Activated T-helper 1 cell treated with Interleukin-2 at 50 U/mL for 16 hours (primary cell): ENCODE measurements around the gene DPH1.
"Not testable (repeated sequence)": the region's sequence is repeated elsewhere in the genome, so short reads cannot be mapped to it uniquely, and the experiment has no call there.

ENCODE experiments used
- DNase-seq: peaks from one replicate; pipeline ENCODE4 v3.0.0-alpha.2; 2020; ENCODE audit warnings: low read depth

The DPH1 gene

GRCh38 chr17:2008332-2009126, 21.4 kb upstream of the DPH1 start:
- no peak for DNase-seq

DNA sequence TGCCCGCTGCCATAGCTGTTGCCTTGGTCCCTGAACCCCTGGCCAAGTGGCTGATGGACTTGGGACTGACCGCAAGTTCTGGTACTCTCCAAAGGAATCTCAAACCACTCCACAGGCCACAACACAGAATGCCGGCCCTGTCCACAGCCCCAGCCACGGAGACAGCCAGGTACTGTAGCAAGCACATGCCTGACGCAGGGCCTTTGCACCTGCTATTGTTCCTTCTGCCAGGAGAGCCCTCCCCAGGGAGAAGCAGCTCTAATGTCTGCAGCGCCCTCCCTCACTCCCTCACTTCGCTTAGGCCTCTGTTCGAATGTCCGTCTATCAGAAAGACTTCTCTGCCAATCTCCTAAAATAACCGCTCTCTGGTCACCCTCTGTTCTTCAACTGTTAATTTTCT, 20.2 kb upstream of the DPH1 start:
- no peak for DNase-seq

- DNase-seq: no peak
Measured at GRCh38 chr17:2011411-2012371, 18.3 kb upstream of the DPH1 start.

DNA sequence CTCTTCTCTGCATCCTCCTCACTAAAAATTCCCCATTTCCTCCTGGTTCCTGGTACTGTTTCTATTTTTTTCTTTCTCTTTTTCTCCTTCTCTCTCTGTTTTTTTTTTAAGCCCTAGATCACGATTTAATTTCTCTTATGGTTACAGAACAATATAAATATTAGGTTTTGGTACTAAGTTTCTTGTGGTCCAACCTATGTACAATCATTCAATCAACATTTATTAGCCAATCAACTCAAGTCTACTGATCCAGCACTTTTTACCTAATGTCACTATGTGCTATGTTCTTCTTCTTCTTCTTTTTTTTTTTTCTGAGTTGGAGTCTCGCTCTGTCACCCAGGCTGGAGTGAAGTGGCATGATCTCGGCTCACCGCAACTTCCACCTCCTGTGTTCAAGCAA, 17.5 kb upstream of the DPH1 start:
- DNase-seq: no peak

GRCh38 chr17:2013220-2013993, 16.5 kb upstream of the DPH1 start:
- not testable (repeated sequence) for DNase-seq

- no peak for DNase-seq
Measured at GRCh38 chr17:2013994-2014317, 16.0 kb upstream of the DPH1 start.

DNA sequence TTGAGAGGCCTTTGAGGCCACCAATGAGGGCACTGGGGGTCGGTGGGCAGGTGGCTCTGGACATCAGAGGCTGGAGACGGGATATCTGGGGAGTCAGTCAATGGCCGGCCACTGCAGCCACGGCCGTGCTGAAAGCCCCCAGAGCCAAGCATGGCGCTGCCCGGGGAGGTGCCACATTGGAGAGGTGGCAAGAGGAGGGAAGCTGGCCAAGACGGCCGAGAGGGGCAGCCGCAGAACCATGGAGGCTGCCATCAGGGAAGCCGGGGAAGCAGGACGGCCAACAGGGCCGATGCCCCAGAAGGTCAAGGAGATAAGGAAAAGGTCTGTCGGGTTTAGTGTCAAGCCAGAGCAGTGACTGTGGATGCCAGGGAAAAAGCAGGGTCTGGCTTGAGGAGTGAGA, 14.6 kb upstream of the DPH1 start:
- no peak for DNase-seq

DNA sequence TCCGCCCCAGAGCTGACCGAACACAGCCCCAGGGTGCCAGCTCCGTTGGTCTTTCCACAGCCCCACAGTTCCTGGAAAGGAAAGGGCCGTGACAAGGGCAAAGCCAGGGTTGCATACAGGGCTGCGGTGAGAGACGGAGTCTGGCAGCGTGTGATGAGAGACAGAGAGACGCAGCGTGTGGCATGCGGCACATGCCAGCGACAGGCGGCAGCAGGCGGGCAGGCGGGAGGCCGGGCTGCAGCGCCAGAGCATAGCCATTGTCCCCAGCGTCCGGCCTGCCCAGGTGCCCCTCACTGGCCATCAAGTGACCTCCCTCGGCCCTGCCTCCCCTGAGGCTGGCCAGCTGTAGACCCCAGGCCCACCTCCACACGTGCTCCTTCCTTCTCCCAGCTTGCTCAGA, 13.5 kb upstream of the DPH1 start:
- no peak for DNase-seq

- DNase-seq: no peak
Measured at GRCh38 chr17:2017274-2017941, 12.5 kb upstream of the DPH1 start.

GRCh38 chr17:2018716-2019510, 11.0 kb upstream of the DPH1 start:
- DNase-seq: no peak

DNA sequence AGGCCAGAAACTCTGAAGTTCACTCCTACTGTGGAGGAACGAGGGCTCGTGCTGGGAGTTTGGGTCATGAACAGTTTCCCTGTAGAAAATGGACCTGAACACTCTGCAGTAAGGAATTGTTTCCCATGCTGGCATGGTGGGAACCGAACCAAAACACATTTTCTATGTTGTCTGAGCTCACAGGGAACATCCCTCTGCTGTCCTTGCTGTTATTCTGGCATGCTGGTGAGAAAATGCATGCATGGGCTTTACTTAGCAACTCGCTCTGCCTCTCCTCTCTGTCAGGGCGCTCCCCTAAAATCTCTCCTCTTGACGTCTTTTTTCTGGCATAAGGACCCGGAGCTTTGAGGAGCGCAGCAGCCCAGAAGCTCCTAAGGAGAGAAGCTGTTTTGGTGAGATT, 10.2 kb upstream of the DPH1 start:
- no peak for DNase-seq

- DNase-seq: no peak
Measured at GRCh38 chr17:2020721-2021120, 9.2 kb upstream of the DPH1 start.

DNA sequence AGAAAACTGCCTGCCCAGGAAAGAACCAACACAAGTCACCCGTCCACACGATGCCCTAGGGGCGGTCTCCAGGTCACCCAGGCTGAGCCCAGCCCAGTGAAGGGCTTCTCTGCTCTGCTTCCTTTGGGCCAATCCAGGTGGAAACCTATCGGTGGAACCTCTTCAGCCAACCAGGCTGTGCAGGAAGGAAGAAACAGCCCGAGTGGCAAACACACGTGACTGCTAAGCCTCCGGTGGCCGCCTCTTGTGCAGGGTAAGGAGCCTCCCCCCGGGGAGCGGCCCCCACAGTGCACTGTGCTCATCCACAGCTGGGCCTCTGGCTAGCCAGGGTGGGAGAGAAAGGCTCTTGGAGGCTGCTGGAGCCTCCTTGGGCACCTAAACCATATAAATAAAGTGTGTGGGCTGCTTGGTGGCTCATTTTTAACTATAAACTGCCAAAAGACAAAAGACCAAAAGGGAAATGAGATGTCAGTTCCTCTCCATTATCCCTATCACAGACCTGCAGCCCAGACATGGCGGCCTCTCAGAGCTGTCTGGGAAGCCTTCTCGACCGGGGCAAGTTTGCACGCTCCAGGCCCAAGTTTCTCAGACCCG, 7.2 kb upstream of the DPH1 start:
- no peak for DNase-seq

- DNase-seq: no peak
Measured at GRCh38 chr17:2023256-2023655, 6.7 kb upstream of the DPH1 start.

DNA sequence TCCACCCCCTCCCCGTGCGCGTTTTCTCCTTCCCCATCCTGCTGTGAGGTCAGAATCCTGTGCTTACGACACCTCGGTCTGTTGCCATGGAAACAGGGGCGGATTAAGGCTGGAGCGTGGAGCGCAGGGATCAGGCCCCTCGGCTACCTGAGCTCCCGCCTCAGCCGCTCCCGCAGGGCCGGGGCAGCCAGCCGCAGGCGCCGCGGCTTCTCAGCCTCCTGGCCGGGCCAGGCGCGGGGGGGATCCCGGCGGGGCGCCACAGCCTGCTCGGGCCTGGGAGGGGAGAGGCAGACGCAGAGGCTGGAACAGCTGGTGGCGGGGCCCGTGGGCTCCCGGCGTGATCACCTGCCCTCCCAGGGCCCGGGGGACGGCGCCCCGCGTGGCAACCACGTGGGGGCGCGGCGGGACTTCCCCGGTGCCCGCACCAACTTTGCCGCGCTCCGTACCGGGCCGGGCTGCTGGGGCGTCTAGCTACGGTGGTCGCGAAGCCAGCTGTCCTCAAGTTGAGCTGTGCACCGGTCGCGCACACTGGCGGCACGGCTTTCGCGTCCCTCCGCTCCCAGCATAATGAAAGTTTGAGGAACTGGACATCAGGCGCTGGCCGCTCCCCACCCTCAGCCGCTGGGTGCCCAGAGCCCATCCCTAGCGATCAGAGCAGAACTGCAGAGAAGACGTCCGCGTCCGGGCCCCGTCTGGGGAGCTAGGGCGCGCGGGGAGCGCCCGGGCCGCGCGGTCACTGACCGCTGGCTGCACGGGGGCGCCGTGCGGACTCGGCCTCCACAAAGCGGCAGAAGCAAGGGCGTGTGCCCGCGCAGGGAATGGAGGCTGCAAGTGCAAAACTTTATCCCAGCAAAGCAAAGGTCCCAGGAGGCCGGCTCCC, 6.0 kb upstream of the DPH1 start:
- no peak for DNase-seq

DNA sequence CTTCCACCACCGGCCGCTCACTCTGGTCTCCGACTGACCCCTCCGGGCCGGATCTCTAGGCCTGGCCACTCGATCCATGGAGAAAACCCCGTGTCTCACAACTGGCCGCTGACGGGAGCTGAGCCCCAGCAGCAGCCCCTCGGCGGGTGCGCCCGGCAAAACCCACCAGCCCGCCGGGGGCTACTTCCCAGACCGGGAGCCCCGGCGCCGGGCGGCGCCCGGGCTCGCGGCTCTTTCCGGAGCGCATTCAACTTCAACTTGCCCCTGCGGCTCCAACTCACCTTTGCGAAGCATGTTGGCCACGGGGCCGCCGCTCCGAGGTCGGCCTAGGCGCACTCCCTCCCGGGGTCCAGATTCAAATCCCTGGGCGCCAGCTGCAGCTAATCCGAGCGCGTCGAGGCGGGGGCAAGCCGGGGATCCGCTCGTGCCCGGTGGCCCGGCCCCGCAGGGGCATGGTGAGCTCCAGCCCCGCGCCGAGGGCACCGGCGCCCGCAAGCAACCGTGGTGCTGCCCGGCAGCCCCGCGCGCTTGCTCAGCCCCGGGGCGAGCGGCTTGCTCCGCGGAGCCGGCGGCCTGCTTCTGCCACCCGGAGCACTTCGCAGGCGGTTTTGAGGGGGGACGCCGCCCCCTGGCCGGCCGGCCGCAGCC, 5.3 kb upstream of the DPH1 start:
- DNase-seq: no peak

DNA sequence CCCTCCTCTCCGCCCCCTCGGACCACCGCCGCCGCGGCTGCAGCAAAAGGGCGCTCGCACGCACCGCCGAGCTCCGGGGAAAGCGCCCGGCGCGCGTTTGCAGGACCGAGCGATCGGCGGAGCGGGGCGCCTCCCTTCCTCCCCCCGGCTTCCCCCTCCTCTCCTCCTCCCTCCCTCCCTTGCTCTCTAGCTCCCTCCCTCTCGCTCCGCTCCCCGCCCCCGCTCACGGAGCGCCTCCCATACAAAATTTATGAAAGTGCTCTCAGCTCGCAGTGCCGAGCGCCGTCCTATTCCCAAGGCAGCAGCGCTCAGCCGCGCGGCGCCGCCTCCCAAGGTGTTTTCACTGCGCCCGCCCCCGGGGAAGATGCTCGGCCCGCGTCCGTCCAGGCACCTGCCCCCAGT, 4.7 kb upstream of the DPH1 start, which contains the start of gene RTN4RL1:
RTN4RL1 (minus strand) TSS at position 115 of the 402 bp plus-strand sequence. CDS start 469 bp downstream, outside the sequence.
- DNase-seq: peak; percentile 68

- no peak for DNase-seq
Measured at GRCh38 chr17:2025622-2026309, 4.2 kb upstream of the DPH1 start.
